Liver (tissue), 9 donors: ENCODE measurements around the gene STAT6. TPM values are rescaled to one million over a fixed set of nuclear protein-coding genes. Genes with fewer than 3 reads are reported as not detected.

ENCODE experiments used
- DNase-seq: peaks from one replicate; pipeline ENCODE4 v3.0.0-alpha.2; 2017; ENCODE audit warnings: low spot score
- H3K27ac ChIP-seq, 2 donors: one replicate each; pipeline ENCODE4 v1.7.0; 2013; ENCODE audit warnings: inconsistent platforms in 2 of 2, low read length in 2 of 2, control low read depth in 1 of 2, low read depth in 1 of 2, mild to moderate bottlenecking in 1 of 2
- H3K27me3 ChIP-seq, 4 donors: one replicate each; pipeline versions ENCODE4 v1.6.1 to v1.7.0; 2013; ENCODE audit warnings: low read length in 3 of 4, inconsistent platforms in 1 of 4, mild to moderate bottlenecking in 1 of 4, moderate library complexity in 1 of 4; ENCODE audit not compliant: control insufficient read depth in 4 of 4, insufficient read depth in 4 of 4
- H3K36me3 ChIP-seq, 4 donors: one replicate each; pipeline versions ENCODE4 v1.6.1 to v1.7.0; 2013; ENCODE audit warnings: low read length in 3 of 4, mild to moderate bottlenecking in 3 of 4, low read depth in 1 of 4, moderate library complexity in 1 of 4; ENCODE audit not compliant: control insufficient read depth in 4 of 4, insufficient read depth in 3 of 4
- H3K4me1 ChIP-seq, 4 donors: one replicate each; pipeline versions ENCODE4 v1.6.1 to v1.7.0; 2013; ENCODE audit warnings: low read length in 3 of 4, mild to moderate bottlenecking in 3 of 4, moderate library complexity in 1 of 4; ENCODE audit not compliant: control insufficient read depth in 4 of 4, insufficient read depth in 4 of 4
- H3K4me3 ChIP-seq, 3 donors: one replicate each; pipeline versions ENCODE4 v1.6.1 to v1.7.0; 2013; ENCODE audit warnings: low read length in 3 of 3, control low read depth in 1 of 3, low read depth in 1 of 3, mild to moderate bottlenecking in 1 of 3
- H3K9ac ChIP-seq, 2 donors: one replicate each; pipeline ENCODE4 v1.7.0; 2013; ENCODE audit warnings: low read length in 2 of 2, mild to moderate bottlenecking in 2 of 2, moderate library complexity in 2 of 2, control low read depth in 1 of 2, low read depth in 1 of 2
- H3K9me3 ChIP-seq, 4 donors: one replicate each; pipeline versions ENCODE4 v1.6.1 to v1.7.0; 2013; ENCODE audit warnings: low read length in 3 of 4; ENCODE audit not compliant: control insufficient read depth in 4 of 4
- ATF3 ChIP-seq: IDR thresholded peaks from 2 replicates; pipeline ENCODE4 v1.6.1; 2016; ENCODE audit warnings: antibody characterized with exemption
- CTCF ChIP-seq: fragments of 150-350 bp; IDR thresholded peaks from 2 replicates; pipeline ENCODE4 v1.5.1; 2017; ENCODE audit warnings: improper control_type of control experiment, low read depth, low read length; ENCODE audit not compliant: missing input control
- FOXA1 ChIP-seq: IDR thresholded peaks from 2 replicates; pipeline ENCODE4 v1.6.1; 2016; ENCODE audit warnings: antibody characterized with exemption
- FOXA2 ChIP-seq: IDR thresholded peaks from 2 replicates; pipeline ENCODE4 v1.6.1; 2016; ENCODE audit warnings: antibody characterized with exemption
- GABPA ChIP-seq, 2 donors: IDR thresholded peaks in 1 of 2; conservative IDR thresholded peaks in 1 of 2; 2 replicates each; pipeline ENCODE4 v1.6.1; 2016; ENCODE audit warnings: antibody characterized with exemption in 2 of 2, mild to moderate bottlenecking in 1 of 2, moderate library complexity in 1 of 2
- HNF4A ChIP-seq, 2 donors: conservative IDR thresholded peaks; 2 replicates each; pipeline ENCODE4 v1.6.1; 2016; ENCODE audit warnings: antibody characterized with exemption in 2 of 2, mild to moderate bottlenecking in 2 of 2
- HNF4G ChIP-seq: IDR thresholded peaks from 2 replicates; pipeline ENCODE4 v1.6.1; 2016; ENCODE audit warnings: antibody characterized with exemption
- JUND ChIP-seq, 2 donors: IDR thresholded peaks; 2 replicates each; pipeline ENCODE4 v1.6.1; 2016; ENCODE audit warnings: antibody characterized with exemption in 2 of 2
- MAX ChIP-seq: IDR thresholded peaks from 2 replicates; pipeline ENCODE4 v1.6.1; 2016; ENCODE audit warnings: antibody characterized with exemption
- NR2F2 ChIP-seq: IDR thresholded peaks from 2 replicates; pipeline ENCODE4 v1.6.1; 2016; ENCODE audit warnings: antibody characterized with exemption
- RAD21 ChIP-seq, 2 donors: IDR thresholded peaks; 2 replicates each; pipeline ENCODE4 v1.6.1; 2016; ENCODE audit warnings: antibody characterized with exemption in 2 of 2, mild to moderate bottlenecking in 2 of 2
- REST ChIP-seq: IDR thresholded peaks from 2 replicates; pipeline ENCODE4 v1.6.1; 2016; ENCODE audit warnings: antibody characterized with exemption, mild to moderate bottlenecking
- RXRA ChIP-seq, 2 donors: IDR thresholded peaks; 2 replicates each; pipeline ENCODE4 v1.6.1; 2017 to 2018; ENCODE audit warnings: antibody characterized with exemption in 2 of 2, mild to moderate bottlenecking in 1 of 2
- SP1 ChIP-seq: IDR thresholded peaks from 2 replicates; pipeline ENCODE4 v1.6.1; 2018; ENCODE audit warnings: antibody characterized with exemption, mild to moderate bottlenecking
- YY1 ChIP-seq: IDR thresholded peaks from 2 replicates; pipeline ENCODE4 v1.6.1; 2016; ENCODE audit warnings: antibody characterized with exemption, mild to moderate bottlenecking
- ZBTB33 ChIP-seq: IDR thresholded peaks from 2 replicates; pipeline ENCODE4 v1.6.1; 2016; ENCODE audit warnings: antibody characterized with exemption
- WGBS: extraction: QIAGEN DNeasy Blood & Tissue Kit; methylation state at CpG from one replicate; pipeline ENCODE4 v1.1.7; 2013; 5-methylcytosine and 5-hydroxymethylcytosine counted together
- polyA plus RNA-seq, 2 donors: library from polyadenylated mRNA; stranded (reverse) in 1 of 2; unstranded in 1 of 2; fragments of 200-250 nt in 1 of 2; fragments of >200 nt in 1 of 2; fragmentation: Nextera tagmentation in 1 of 2; extraction: Ambion mirVana in 1 of 2; gene quantifications; one replicate each; pipeline versions ENCODE4 v1.2.1 to v1.2.3, GENCODE V29; 2013 to 2015
- total RNA-seq, 2 donors: library from RNA; depleted of rRNA; stranded (reverse); fragments of >200 nt; gene quantifications; one replicate each; pipeline ENCODE4 v1.2.3, GENCODE V29; 2014
- donor health status: healthy.
- donor health status: healthy.
- donor health status: healthy.
- donor health status: healthy.
- donor health status: healthy.

The STAT6 gene
- total and polyA plus RNA-seq, 4 donors = 27.4 to 57.4 (median 43.6) TPM

GRCh38 chr12:57150400-57151000 lies 39.3 kb upstream of the STAT6 start:
- peaks cover 9 to 27% (median 21%) of the 10 kb centered on the region in 4 donors for H3K36me3 ChIP-seq
- H3K9me3 ChIP-seq = no peaks in the 10 kb centered on the region
- H3K4me3 ChIP-seq = no peak overlapping the region
- TF ChIP-seq HNF4A (conservative IDR thresholded peaks at IDR 0.05) (no peak), REST (no peak), GABPA (IDR thresholded peaks at IDR 0.05 in 1 of 2, conservative IDR thresholded peaks at IDR 0.05 in 1 of 2) (no peak), FOXA2 (no peak), ZBTB33 (no peak), RAD21 (IDR thresholded peaks at IDR 0.05) (no peak), YY1 (no peak), FOXA1 (no peak), RXRA (IDR thresholded peaks at IDR 0.05) (no peak), HNF4G (no peak), SP1 (no peak), MAX (no peak), NR2F2 (no peak), JUND (IDR thresholded peaks at IDR 0.05) (no peak), ATF3 (no peak), CTCF (no peak)
- no peaks in the 10 kb centered on the region for H3K27me3 ChIP-seq
- 90% methylated on average over 6 of the region's 6 CpGs for WGBS
- peaks cover 35 to 92% (median 80%) of the 10 kb centered on the region in 4 donors for H3K4me1 ChIP-seq
- H3K9ac ChIP-seq = no peak overlapping the region
- H3K27ac ChIP-seq = peak overlapping the region; percentile 61 to 69
- DNase-seq = no peak
